KMS-11 (cell line): ENCODE data around the gene MYCN.

Experiments used
- H2AFZ ChIP-seq: fragments of 200-600 bp; sonication (generic); 2 replicates; pipeline ENCODE4 v1.6.1; 2016; ENCODE audit warnings: antibody characterized with exemption, mixed run types, low read depth
- H3K27ac ChIP-seq: fragments of 200-600 bp; sonication (generic); 2 replicates; pipeline ENCODE4 v1.6.1; 2016; ENCODE audit warnings: mild to moderate bottlenecking, mixed run types
- H3K27me3 ChIP-seq: fragments of 200-600 bp; sonication (generic); 2 replicates; pipeline ENCODE4 v1.6.1; 2017; ENCODE audit warnings: mild to moderate bottlenecking, low read depth, mixed run types, moderate library complexity; ENCODE audit not compliant: insufficient read depth
- H3K36me3 ChIP-seq: fragments of 200-600 bp; sonication (generic); 2 replicates; pipeline ENCODE4 v1.6.1; 2017; ENCODE audit warnings: mild to moderate bottlenecking, mixed run types; ENCODE audit not compliant: insufficient read depth
- H3K4me1 ChIP-seq: fragments of 200-600 bp; sonication (generic); 2 replicates; pipeline ENCODE4 v1.6.1; 2016; ENCODE audit warnings: mild to moderate bottlenecking, low read depth, mixed run types; ENCODE audit not compliant: poor library complexity, severe bottlenecking
- H3K4me2 ChIP-seq: fragments of 200-600 bp; sonication (generic); 2 replicates; pipeline ENCODE4 v1.7.0; 2016; ENCODE audit warnings: mild to moderate bottlenecking, mixed run types
- H3K4me3 ChIP-seq: fragments of 200-600 bp; sonication (generic); IDR thresholded peaks from 2 replicates; pipeline ENCODE4 v1.6.1; 2017; ENCODE audit warnings: low read depth, low read length, mixed read lengths; ENCODE audit not compliant: insufficient read depth
- H3K79me2 ChIP-seq: fragments of 200-600 bp; sonication (generic); 2 replicates; pipeline ENCODE4 v1.6.1; 2016; ENCODE audit warnings: low read depth, mixed run types; ENCODE audit not compliant: insufficient read depth
- H3K9ac ChIP-seq: fragments of 200-600 bp; sonication (generic); 2 replicates; pipeline ENCODE4 v1.6.1; 2016; ENCODE audit warnings: mild to moderate bottlenecking, mixed run types
- H4K20me1 ChIP-seq: fragments of 200-600 bp; sonication (generic); 2 replicates; pipeline ENCODE4 v1.6.1; 2016; ENCODE audit warnings: mild to moderate bottlenecking, mixed run types; ENCODE audit not compliant: insufficient read depth
- TF ChIP-seq, protein P1 (sequence below): fragments of 200-600 bp; sonication (generic); conservative IDR thresholded peaks from 2 replicates; pipeline ENCODE4 v1.6.1; 2017; ENCODE audit warnings: low read depth, mild to moderate bottlenecking, antibody characterized with exemption, low read length, moderate library complexity, mixed read lengths

MYCN gene

DNA sequence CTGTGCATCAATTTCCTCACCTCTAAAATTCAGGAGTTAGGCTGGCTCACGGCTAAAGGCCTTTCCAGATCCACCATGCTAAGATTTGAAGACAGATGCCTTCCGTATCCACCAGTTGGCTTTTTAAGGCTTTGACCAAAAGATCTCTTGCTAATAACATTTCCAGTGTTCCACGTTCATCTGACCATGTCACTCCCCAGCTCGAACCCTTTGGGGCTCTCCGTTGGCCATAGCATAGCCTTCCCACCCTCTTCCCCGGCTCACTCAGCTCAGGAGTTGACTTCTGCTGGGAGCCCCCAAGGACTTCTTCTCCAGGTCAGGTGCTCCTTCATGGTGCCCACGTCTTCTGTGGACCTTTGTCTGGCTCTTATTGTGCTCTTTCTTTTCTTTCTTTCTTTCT is 53.3 kb downstream of the MYCN start:
- Histone ChIP-seq H3K4me1 (no peaks in the 10 kb centered on the region), H3K79me2 (no peaks in the 10 kb centered on the region), H3K36me3 (no peaks in the 10 kb centered on the region), H3K27ac (no peak overlapping the region), H3K4me2 (no peak overlapping the region), H3K4me3 (no peak overlapping the region), H3K9ac (no peak overlapping the region), H2AFZ (no peak overlapping the region), H4K20me1 (no peaks in the 10 kb centered on the region), H3K27me3 (no peaks in the 10 kb centered on the region)
- TF ChIP-seq, protein P1, sequence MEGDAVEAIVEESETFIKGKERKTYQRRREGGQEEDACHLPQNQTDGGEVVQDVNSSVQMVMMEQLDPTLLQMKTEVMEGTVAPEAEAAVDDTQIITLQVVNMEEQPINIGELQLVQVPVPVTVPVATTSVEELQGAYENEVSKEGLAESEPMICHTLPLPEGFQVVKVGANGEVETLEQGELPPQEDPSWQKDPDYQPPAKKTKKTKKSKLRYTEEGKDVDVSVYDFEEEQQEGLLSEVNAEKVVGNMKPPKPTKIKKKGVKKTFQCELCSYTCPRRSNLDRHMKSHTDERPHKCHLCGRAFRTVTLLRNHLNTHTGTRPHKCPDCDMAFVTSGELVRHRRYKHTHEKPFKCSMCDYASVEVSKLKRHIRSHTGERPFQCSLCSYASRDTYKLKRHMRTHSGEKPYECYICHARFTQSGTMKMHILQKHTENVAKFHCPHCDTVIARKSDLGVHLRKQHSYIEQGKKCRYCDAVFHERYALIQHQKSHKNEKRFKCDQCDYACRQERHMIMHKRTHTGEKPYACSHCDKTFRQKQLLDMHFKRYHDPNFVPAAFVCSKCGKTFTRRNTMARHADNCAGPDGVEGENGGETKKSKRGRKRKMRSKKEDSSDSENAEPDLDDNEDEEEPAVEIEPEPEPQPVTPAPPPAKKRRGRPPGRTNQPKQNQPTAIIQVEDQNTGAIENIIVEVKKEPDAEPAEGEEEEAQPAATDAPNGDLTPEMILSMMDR = no peak

DNA sequence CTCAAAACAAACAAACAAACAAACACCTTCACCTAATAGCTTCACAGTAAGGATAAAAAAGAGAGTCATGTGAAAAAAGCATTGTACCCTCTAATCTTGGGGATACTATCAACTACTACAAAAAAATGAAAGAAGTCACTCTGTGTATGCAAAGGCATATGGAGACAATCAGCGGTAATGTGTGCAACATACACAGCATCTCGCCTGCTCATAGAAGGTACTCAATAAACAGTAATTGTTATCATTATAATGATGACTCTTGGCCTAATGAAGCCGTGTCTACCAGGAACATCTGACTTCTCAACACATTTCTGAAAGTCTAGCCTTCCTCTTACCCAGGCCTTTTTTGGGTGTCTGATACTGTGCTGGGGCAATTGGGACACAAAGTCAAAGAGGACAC is 55.3 kb downstream of the MYCN start:
- Histone ChIP-seq H3K4me1 (no peaks in the 10 kb centered on the region), H3K79me2 (no peaks in the 10 kb centered on the region), H3K4me2 (no peak overlapping the region), H3K27ac (no peak overlapping the region), H2AFZ (no peak overlapping the region), H3K9ac (no peak overlapping the region), H3K27me3 (no peaks in the 10 kb centered on the region), H4K20me1 (no peaks in the 10 kb centered on the region), H3K36me3 (no peaks in the 10 kb centered on the region), H3K4me3 (no peak overlapping the region)
- TF ChIP-seq, protein P1 = no peak
